GM12873 (cell line): ENCODE measurements around the gene ASPHD2.

ENCODE experiments used
- CTCF ChIP-seq: IDR thresholded peaks from 2 replicates; pipeline ENCODE4 v1.5.1; 2012; ENCODE audit warnings: low read depth, mild to moderate bottlenecking, moderate library complexity, low read length, control low read depth; ENCODE audit not compliant: insufficient read depth; ENCODE audit errors: missing control alignments

Gene ASPHD2

DNA sequence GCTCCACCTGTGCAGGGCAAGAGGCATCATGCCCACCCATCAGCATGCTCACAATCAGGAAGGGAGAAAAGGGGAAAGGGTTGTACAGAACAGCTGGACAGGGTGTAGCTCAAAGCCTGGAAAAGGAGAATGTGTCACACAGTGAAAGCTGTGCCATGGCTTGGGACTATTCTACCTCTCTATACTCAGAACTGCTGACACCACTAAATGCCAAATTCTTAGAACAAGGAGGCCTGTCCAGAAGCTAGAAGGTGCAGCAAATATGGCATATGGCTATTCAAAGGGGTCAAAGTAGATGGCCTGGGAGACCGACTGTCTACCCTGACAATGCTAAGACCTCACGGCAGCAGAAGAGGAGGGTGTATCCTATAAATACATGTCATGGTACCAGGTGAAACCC lies 41.7 kb downstream of the ASPHD2 start:
- TF ChIP-seq CTCF, result no peak

GRCh38 chr22:26471522-26471921 lies 42.5 kb downstream of the ASPHD2 start:
- TF ChIP-seq CTCF, result no peak

DNA sequence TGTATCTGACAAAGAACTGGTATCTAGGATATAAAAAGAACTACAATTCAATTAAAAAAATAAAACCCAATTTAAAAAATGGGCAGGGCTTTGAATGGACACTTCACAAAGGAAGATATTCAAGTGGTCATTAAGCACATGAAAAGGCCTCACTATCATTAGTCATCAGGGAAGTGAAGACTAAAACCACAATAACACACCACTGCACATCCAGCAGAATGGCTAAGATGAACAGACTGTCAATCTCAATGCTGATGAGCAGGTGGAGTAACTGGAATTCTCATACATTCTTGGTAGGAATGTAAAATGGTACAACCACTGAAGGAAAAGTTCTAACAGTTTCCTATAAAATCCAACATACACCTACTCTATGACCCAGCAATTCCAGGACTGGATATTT lies 45.6 kb downstream of the ASPHD2 start:
- no peak for TF ChIP-seq CTCF

- no peak for TF ChIP-seq CTCF
Measured at GRCh38 chr22:26476705-26477340, 47.8 kb downstream of the ASPHD2 start.

- no peak for TF ChIP-seq CTCF
Measured at GRCh38 chr22:26477341-26477731, 48.3 kb downstream of the ASPHD2 start.

- TF ChIP-seq CTCF, result peak; percentile 18
Measured at GRCh38 chr22:26479043-26479791, 50.2 kb downstream of the ASPHD2 start.

GRCh38 chr22:26479792-26480610 lies 50.9 kb downstream of the ASPHD2 start:
- no peak for TF ChIP-seq CTCF
